Activated CD8-positive, alpha-beta memory T cell treated with anti-CD3 and anti-CD28 coated beads, Interleukin-2, amount 50 U/mL, for 1 hour (primary cell): ENCODE results near the gene GRIK4.

ENCODE experiments used
- DNase-seq: peaks from one replicate; pipeline ENCODE4 v3.0.0-alpha.2; 2020; ENCODE audit errors: extremely low read depth

Gene GRIK4

DNA sequence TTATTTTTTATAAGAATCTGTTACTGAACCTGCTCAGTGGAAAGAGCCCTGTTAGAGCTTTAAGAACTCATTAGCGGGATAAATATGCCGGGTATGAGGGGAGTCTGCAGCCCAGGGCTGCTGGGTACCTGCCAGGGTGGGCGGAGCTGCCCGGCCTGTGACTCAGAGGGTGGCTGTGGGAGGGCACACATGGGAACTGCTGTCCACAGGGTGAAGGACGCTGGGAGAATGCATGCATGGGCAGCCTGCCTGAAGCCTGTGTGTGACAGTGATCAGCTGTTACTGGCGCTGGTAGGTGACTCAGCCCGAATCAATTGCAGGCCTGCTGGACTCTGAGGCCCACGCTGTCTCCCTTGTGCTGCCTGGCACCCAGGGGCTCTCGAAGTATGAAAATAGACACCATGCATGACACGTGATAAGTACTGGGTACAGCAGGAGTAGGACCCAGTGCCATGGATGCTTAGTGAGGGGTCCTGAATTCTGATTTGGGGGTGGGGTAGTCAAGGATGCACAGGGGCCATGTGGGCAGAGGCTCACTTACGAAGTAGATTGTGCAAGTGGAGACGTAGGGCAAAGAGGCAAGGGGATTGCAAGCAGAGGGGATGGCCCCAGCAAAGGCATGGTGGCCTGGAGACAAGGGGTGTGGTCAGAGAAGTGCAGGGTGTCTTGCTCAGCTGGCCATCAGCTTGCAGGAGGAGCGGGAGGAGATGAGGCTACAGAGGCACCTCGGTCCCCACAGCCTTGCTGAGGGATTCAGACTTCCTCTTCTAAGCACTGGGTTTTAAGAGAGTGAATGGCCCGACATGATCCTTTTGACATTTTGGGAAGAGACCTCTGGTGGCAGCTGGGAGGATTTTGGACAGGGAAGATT is 36.5 kb downstream of the GRIK4 start:
- DNase-seq, result no peak

DNA sequence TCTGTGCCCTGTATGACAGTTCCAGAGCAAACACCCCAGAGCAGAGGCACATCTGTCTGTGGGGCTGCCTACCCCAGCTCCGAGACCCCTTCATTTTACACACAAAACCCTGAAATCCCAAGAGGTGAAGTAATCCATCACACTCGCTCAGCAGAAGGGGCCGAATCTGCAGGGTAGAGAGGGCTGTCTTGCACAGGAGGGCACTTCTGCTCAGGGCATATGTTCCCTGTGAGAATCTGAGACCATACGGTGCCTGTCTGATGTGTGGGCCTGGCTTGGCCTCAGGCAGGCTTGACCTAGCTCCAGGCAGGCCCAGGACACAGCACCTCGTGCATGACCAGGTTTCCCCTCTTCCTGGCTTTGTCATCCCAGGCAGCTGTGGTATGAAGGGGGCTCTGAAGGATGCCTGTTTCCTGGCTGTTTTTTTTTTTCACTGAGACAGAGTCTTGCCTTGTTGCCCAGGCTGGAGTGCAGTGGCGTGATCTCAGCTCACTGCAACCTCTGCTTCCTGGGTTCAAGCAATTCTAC is 37.2 kb downstream of the GRIK4 start:
- DNase-seq, result no peak

DNA sequence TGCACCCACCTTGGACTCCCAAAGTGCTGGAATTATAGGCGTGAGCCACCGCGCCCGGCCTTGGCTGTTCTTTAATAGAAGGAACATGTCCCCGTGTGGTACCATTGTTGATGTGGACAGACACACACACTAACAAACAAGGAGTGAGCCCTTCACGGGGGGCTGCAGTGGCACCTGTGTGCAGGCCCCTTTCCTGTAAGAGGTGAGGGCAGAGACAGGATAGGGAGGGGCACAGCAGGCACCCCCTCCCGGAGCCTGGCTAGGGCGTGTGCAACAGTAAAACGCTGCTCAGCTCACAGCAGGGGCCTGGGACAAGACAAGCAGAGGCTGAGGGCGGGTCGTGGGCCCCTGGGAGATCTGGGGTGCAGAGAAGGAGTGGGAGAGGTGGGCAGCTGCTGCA is 37.8 kb downstream of the GRIK4 start:
- no peak for DNase-seq

DNA sequence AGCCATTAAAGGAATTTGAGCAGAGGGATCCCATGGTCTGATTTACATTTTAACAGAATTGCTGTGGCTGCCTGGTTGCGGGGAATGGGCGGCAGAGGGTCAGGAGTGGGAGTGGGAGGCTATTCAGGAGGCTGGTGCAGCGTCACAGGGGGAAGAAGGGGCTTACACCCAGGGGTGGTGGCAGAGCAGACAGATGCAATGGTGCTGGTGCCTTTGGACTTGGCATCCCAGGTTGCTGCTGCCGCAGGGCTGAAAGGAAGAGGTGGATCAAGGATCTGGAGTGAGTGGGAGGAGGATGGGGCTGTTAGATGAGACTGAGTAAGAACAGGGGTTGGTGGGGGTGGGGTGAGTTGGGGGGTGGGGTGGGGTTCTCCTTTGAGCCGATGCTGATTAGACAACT is 38.5 kb downstream of the GRIK4 start:
- DNase-seq, result no peak

DNA sequence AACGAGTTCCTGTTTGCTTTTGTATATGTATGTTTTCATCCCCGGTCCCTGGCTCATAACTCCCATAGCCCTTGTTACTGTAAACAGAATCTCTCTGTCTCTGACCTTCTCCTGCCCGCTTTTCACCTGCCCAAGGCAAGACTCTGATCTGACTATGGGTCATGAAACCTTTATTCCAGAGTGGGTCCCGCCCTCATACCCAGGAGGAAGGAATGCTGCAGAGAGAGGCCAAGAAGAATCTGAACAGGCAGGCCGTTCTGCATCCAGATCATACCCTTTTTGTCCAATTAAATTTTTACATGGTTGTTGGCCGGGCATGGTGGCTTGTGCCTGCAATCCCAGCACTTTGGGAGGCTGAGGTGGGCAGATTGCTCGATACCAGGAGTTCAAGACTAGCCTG is 39.6 kb downstream of the GRIK4 start:
- DNase-seq, result no peak

DNA sequence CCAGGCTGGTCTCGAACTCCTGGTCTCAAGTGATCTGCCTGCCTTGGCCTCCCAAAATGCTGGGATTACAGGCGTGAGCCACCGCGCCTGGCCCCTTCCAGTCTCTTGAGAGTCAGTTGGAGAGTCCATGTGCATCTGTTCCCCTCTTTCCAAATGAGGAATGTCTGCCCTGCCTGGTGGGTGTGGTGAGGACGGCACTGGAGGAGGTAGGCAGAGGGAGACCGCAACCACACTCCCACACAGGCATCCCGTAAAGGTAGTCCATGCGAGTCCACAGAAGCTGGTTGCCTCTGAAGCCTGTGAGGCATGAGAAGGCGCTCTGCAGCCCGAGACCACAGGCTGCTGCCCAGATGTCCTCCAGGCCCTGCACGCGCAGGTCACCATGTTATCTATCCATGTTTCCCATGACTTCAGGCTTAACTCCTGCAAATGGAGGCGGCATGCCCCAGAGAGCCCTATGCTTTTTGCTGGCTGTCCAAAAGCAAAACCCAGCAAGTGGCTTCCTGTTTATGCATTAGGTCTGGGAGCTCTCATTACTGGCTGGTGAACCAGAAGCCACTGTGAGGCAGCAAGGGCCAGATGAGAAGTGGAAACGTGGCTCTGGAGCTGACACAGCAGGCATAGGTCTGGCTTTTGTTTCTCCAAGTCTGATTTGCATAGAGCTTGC is 43.4 kb downstream of the GRIK4 start:
- DNase-seq, result no peak

DNA sequence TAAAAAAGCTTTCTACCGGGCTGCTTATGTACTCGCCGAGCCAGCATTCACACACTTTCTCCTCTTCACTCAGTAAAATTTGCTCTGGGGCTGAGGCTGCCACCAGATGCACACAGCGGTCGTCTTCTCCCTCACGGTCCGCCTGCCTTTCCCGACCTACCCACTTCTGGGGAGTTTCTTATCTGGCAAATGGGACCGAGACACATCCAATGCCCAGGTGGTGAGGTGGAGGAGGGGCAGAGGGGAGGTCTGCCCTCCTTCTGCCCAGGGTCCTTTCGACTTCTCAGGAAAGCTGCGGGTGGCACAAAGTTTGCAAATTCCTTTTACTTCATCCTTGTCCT is 43.9 kb downstream of the GRIK4 start:
- no peak for DNase-seq

DNA sequence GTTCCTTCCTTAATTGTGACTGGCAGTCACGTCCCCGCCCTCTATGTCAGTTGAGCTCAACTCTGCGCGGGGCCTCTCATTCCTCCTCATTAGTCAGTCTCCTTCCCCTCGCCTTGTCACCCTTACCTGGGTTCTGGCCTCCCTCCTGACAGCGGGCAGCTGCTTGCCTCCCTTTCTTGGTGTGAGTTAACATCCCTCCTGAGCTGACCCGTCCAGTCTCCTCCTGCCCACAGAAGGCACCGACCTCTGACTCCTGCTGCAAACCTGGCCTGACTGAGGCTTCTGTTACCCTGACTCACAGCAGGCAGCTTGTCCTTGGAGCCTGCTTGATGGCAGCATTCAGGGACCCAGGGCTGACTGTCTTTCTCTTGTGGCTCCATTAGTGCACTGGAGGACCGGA is 45.2 kb downstream of the GRIK4 start:
- DNase-seq, result no peak

DNA sequence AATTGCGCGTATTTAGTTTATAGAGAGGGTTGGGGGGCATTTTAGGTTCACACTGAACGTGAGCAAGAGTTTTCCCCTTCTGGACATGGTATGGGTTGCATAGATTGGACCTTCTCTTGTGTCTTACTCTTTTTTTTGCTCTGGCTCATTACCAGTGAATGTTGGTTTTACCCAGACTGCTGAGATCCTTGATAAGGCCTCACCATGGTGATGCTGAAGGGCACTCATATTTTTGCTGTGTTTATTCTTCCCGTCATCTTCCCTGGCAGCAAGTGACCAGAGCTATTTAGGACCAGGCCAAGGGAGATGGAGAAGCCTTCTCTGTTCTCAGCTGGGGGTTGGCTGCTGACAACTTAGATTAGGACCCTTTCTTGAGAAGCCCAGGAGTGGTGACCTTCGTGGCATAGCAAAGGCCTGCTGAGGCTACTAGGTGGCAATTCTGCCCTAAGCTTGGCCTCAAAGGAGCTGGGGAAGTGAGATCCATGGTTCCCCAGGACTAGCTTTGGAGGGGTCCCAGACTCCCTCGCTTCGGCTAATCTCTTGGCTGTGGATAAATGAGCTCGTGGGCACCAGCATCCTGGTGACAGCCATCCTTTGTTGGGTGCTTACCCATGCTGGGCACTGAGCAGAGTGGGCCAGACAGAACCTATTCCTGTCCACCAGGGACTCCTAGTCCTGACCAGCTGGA is 47.3 kb downstream of the GRIK4 start:
- DNase-seq, result no peak

DNA sequence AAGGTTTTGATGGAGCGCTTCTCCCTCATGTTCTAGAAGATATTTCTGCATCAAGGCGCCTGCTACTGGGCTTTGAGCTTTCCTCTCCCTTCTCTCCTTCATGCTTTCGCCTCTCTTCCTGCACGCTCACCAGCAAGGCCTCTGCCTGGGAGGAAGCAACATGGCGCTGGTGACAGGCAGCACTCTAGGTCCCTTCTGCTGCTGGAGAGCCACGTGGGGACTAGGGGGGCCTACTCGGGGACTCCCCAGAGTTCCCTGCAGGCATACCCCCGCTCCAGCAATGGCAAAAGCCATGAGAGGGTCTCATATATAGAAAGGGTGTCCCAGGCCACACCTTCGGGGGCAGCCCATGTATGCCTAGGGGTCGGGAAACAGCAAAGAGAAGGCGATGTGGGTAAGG is 49.7 kb downstream of the GRIK4 start:
- no peak for DNase-seq

DNA sequence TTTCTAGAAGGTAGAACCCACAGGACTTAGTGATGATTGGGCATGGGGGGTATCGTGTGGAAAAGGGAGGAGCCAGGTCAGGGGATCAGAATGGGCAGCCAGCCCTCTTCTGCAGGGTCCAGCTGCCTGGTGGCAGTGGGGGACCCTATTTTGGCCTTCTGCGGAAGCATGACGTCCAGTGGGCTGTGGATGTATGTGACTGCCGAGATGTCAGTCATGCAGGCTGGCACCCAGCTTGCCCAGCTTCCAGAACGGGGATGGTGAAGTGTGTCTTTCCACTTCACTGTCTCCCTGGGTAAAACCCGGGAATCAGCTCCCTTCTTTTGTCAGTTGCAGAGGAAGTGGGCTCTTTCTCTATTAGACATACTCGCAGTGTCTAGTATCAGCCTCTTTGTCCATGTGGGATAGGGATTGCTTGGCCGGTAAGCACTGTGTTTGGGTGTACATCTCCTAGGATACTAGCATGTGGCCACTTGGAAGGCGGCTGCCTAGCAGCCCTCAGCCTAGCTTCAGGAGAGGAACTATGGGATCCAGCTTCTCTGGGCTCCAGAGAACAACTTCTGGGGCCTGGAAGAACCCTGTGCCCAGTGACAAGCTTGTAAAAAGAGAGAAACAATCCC is 51.4 kb downstream of the GRIK4 start:
- no peak for DNase-seq

DNA sequence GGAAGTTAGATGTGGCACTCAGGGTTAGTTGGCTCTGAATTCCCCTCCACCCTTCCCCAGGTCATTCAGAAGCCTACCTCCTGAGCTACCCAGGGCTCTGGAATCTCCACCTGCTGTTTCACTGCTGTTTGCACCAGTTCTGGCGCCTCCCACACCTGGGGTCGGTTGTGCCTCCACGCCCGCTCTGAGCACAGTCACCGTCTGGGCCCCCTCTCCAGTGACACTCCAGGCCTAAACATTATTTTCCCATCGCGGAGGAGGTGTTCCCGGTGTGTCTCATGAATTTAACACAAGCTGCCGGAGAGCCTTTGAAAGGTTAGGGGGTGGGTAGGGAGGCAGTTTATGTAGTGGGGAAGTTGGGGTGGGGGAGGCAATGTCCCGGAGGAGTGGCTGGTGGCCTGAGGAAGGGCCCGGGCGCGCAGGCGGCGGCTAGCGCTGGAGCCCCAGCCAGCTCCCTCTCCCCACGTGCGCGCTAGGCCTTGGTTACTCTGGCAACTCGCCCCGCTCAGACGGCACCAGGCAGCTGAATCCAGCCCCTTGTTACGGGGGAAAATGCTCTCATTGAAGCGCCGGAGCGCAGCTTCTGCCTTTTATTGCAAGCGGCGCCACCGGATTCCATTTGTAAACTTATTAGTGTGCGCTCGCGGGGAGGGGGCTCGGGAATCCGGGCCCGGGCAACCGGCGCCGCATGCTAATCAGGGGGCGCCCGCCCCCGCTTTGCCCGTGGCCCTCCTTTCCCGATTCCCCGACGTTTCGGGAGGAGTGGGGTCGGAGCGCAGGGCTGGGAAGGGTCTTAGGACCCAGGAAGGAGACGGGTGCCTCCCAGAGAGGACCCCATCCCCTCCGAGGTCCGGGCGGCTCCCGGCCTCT is 52.4 kb downstream of the GRIK4 start:
- no peak for DNase-seq

DNA sequence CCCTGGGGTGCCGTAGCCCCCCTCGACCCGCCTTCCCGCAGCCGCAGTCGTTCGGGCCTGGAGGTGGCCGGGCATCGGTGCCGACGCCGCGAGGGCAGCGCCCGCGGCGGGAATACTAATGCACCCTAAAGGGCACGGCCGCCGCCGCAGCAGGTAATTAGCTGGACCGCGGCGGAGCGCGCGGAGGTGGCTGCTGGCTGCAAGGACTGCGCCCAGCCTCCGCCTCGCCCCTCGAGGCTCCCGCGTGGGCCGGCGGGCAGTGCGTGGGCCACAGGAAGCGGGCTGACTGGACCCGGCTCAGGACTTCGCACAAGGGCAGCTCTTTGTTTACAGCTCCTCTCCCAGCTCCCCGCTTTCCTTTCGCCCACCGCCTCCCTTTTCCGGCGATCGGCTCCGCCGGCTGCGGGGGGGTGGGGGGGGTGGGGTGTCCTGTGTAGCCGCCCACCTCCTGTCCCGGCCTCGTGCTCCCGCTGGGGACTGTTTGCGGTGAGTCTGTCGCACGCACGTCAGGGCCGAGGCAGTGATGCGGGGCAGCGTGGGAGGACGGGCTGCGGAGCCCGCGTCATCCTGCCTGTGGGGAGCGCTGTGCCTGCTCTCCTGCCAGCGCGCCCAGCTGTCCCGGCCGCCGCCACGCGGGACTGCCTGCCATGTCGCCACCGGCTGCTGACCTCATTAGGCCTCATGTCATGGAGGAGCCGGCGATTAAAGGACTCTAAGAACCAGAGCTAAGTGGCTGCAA is 53.2 kb downstream of the GRIK4 start:
- DNase-seq, result no peak

DNA sequence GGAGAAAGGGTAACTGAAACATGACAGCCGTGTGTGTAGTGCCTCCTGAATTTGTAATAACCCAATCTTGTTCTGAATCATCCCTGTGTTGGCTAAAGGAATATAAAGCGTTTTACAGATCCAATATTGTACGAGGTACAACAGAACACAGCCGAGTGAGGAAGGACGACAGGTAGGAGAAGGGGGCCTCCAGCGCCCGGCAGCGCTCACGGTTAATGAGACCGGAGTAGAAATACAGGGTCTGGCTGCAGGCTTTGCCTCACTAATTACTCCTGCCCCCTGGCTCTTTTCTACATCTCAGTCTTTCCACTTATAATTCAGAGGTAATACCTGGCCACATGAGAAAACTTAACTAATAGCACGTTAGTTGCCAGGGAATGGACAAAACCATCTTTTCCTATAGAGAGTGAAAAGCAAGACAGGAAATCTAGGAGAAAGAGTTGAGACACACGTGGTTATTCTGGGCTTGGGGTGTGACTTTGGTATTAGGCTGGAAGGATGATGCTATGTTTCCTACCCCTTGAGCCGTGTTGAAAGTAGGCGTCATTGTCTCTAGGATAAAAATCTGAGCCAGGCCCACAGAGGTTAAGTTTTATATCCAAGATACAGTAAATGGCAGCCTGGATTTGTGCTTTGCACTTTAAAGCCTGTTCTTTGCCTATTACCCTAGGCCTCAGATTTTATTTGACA is 54.1 kb downstream of the GRIK4 start:
- no peak for DNase-seq

DNA sequence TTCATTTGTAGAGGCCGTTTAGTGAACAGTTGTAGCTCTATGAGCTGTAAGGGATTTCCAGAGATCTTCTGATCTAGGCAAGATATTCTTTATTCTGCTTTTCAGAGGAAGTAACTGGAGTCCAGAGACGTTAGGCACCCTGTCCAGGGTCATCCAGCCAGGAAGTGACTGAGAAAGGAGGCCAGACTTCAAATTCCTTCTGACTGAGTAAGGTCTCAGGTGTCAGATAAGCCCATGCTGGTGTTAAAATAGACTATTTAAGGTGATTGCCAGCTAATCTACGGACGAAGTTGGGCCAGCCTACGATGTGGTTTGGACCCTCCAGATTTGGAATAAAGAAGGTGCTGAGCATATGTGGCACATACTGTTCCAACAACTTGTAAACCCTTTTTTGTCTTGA is 54.6 kb downstream of the GRIK4 start:
- DNase-seq, result no peak

DNA sequence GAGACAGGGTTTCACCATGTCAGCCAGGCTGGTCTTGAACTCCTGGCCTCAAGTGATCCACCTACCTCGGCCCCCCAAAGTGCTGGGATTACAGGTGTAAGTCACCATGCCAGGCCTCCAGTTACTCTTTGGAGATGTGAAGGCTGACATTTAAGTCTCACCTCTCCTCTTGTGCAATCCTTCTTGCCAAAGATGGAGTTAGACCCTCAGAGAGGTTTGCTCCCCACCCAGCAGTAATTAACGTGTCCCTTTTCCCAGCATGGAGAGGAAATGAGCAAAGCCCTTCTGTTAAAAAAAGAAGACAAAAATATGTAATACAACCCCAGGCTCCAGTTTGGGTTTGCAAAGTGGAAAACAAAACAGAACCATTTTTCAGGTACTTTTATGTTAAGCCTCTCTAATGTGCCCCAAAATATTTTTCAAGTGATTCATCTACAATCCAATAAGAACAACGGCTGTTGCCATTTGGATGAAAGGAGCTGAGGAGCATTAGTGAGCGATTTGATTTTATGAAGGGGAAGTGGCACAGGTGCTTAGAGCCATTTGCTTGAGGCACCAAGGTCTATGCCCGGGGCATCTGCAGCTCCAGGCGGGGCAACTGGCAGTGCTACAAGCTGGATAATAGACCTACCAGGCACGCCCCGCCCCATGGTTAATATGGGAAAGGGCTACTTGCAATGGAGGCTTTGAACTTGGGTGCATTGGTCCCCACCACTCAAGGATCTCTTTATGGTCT is 57.2 kb downstream of the GRIK4 start:
- DNase-seq, result no peak

DNA sequence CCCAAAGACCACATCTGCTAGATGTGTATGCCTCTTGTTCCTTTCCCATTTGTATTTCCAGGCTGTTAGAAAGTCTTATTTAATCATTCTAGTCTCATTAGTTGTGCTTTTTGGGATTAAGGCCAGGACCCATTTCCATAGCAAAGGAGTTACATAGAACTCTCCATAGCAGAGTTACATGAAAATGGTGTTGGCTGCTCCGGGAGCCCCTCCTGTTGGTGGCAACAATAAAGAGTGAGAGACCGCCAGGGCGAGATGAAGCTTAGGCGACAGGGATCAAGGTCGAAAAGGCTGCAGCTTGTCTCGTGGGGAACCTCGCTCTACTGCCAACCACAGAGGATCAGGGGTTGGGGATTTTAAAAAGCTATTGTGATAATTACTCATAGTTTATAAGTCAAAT is 58.3 kb downstream of the GRIK4 start:
- no peak for DNase-seq

DNA sequence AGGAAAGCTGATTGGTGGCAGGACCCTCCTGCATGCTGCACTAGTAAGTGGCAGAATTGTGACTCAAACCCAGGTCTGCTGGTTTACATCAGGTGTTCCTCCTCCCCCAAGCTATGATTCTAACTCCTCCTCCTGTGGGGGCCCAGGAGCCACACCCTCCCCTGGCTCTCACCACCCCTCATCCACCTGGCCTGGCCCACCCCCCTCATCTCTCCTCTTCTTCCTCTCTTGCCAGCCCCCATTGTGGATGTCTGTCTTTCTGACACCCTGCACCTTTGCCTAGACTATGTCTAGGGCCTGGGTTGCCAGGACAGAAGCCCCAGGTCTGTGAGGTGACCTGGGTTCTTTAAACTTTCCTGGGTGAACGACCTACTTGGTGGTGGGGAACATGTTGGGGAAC is 59.9 kb downstream of the GRIK4 start:
- DNase-seq, result no peak

DNA sequence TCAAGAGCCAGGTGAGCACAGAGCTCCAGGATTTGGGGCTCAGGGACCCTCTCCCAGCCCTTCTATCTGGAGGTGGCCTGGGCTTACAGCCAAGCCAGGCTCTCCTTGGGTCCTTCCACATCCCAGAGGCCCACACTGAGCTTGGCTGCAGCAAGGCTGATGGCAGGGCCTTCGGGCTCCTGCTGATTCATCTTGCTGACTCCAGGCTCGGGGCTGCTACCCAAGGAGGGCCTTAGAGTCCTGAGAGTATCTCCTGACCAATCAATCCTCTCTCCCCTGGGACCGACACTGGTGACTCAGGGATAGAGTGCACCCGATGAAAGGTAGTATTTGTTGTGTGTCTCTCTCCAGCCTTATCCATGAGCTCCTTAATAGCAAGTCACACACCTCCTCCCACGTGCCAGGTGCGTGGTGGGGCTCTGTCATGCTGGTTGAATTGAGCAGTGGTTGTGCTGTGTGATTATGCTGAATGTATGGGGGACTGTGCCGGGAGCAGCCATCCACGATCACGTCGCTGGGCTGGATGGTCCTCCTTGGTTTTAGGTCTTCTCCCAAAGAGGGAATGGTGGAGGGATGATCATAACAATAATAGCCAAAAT is 62.3 kb downstream of the GRIK4 start:
- no peak for DNase-seq
